SK-N-SH (cell line): ENCODE measurements around the gene ZSWIM8. TPM values are rescaled to one million over a fixed set of nuclear protein-coding genes. Genes with fewer than 3 reads are reported as not detected.

ENCODE experiments used
- CTCF ChIA-PET: fragments of 300-600, 350-600 bp; formaldehyde crosslinking; extraction: SDS; loops from one replicate; lab custom pipeline; 2021; lab: Yijun Ruan, JAX
- POLR2A ChIA-PET: fragments of 350-600 bp; sonication (Branson Sonifier 250); formaldehyde crosslinking; extraction: SDS; loops from one replicate; lab custom pipeline; 2020; ENCODE audit warnings: antibody characterized with exemption, inconsistent platforms; lab: Yijun Ruan, JAX
- DNase-seq: peaks from one replicate; pipeline ENCODE4 v3.0.0; 2012
- H2AFZ ChIP-seq: fragments of 200-600 bp; sonication (generic); 2 replicates; pipeline ENCODE4 v1.8.1; 2016; ENCODE audit warnings: antibody characterized with exemption, mild to moderate bottlenecking, low read depth
- H3F3A ChIP-seq: fragments of 200-600 bp; sonication (generic); replicated peaks from 2 replicates; pipeline ENCODE3; 2016; ENCODE audit warnings: antibody characterized with exemption, mild to moderate bottlenecking; ENCODE audit not compliant: insufficient read depth
- H3K27ac ChIP-seq, 2 experiments: fragments of 200-500 bp in 1 of 2; fragments of 200-600 bp in 1 of 2; sonication (Bioruptor generic) in 1 of 2; sonication (generic), shearing (Covaris generic) in 1 of 2; 2 replicates each; pipeline versions ENCODE4 v1.5.1 to v1.6.1; 2014 to 2016; ENCODE audit warnings: low read depth in 2 of 2, inconsistent platforms in 1 of 2, low read length in 1 of 2, mild to moderate bottlenecking in 1 of 2, mixed read lengths in 1 of 2
- H3K27me3 ChIP-seq: fragments of 200-600 bp; sonication (generic), shearing (Covaris generic); 2 replicates; pipeline ENCODE4 v1.6.1; 2016; ENCODE audit warnings: mixed run types; ENCODE audit not compliant: insufficient read depth
- H3K36me3 ChIP-seq, 2 experiments: fragments of 200-500 bp in 1 of 2; fragments of 200-600 bp in 1 of 2; sonication (Bioruptor generic) in 1 of 2; sonication (generic) in 1 of 2; replicated peaks in 1 of 2; 2 replicates each; pipeline versions ENCODE3 to v1.5.1; 2014 to 2016; ENCODE audit warnings: low read length in 1 of 2, mild to moderate bottlenecking in 1 of 2; ENCODE audit not compliant: insufficient read depth in 2 of 2, control insufficient read depth in 1 of 2
- H3K4me1 ChIP-seq, 2 experiments: fragments of 200-500 bp in 1 of 2; fragments of 200-600 bp in 1 of 2; sonication (Bioruptor generic) in 1 of 2; sonication (generic), shearing (Covaris generic) in 1 of 2; 2 replicates each; pipeline versions ENCODE4 v1.5.1 to v1.6.1; 2014 to 2016; ENCODE audit warnings: low read depth in 1 of 2, low read length in 1 of 2, mixed run types in 1 of 2; ENCODE audit not compliant: insufficient read depth in 2 of 2, control insufficient read depth in 1 of 2
- H3K4me2 ChIP-seq: fragments of 200-600 bp; sonication (generic), shearing (Covaris generic); 2 replicates; pipeline ENCODE4 v1.6.1; 2017; ENCODE audit warnings: mixed run types
- H3K4me3 ChIP-seq, 2 experiments: fragments of 200-500 bp in 1 of 2; fragments of 200-600 bp in 1 of 2; sonication (Bioruptor generic) in 1 of 2; sonication (generic), shearing (Covaris generic) in 1 of 2; 2 replicates each; pipeline versions ENCODE4 v1.5.1 to v1.8.1; 2014 to 2016; ENCODE audit warnings: low read depth in 2 of 2, inconsistent platforms in 1 of 2, low read length in 1 of 2, mild to moderate bottlenecking in 1 of 2, mixed read lengths in 1 of 2, moderate library complexity in 1 of 2
- H3K79me2 ChIP-seq: fragments of 200-600 bp; sonication (generic); 2 replicates; pipeline ENCODE4 v1.8.1; 2017; ENCODE audit warnings: mild to moderate bottlenecking; ENCODE audit not compliant: insufficient read depth
- H3K9ac ChIP-seq: fragments of 200-600 bp; sonication (generic); 2 replicates; pipeline ENCODE4 v1.6.1; 2017; ENCODE audit warnings: mixed run types
- H3K9me2 ChIP-seq: fragments of 200-600 bp; sonication (generic); 2 replicates; pipeline ENCODE4 v1.6.1; 2017; ENCODE audit warnings: mixed run types
- H3K9me3 ChIP-seq: fragments of 200-600 bp; sonication (generic); 2 replicates; pipeline ENCODE4 v1.6.1; 2017; ENCODE audit warnings: mixed run types, mild to moderate bottlenecking, moderate library complexity
- H4K20me1 ChIP-seq: fragments of 200-600 bp; sonication (generic); 2 replicates; pipeline ENCODE4 v1.6.1; 2017; ENCODE audit warnings: mild to moderate bottlenecking, mixed run types; ENCODE audit not compliant: insufficient read depth
- CHD2 ChIP-seq: fragments of 150-350 bp; IDR thresholded peaks from 2 replicates; pipeline ENCODE4 v1.6.1; 2018; ENCODE audit warnings: low read length; ENCODE audit not compliant: partially characterized antibody
- ELF1 ChIP-seq: IDR thresholded peaks from 2 replicates; pipeline ENCODE4 v1.4.0; 2012
- EP300 ChIP-seq, 2 experiments: IDR thresholded peaks; 2 replicates each; pipeline versions ENCODE4 v1.4.0 to v1.6.1; 2012; ENCODE audit warnings: borderline replicate concordance in 1 of 2, low read depth in 1 of 2, low read length in 1 of 2
- EZH2phosphoT487 ChIP-seq: fragments of 200-600 bp; sonication (generic); IDR thresholded peaks from 2 replicates; pipeline ENCODE4 v1.6.1; 2017; ENCODE audit warnings: low read depth, mixed run types, mild to moderate bottlenecking, antibody characterized with exemption, moderate library complexity, borderline replicate concordance
- FOXM1 ChIP-seq: IDR thresholded peaks from 2 replicates; pipeline ENCODE4 v1.4.0; 2012; ENCODE audit warnings: low read depth, mild to moderate bottlenecking
- GABPA ChIP-seq: IDR thresholded peaks from 2 replicates; pipeline ENCODE4 v1.4.0; 2012; ENCODE audit warnings: low read depth, mild to moderate bottlenecking
- JUND ChIP-seq: IDR thresholded peaks from 2 replicates; pipeline ENCODE4 v1.4.0; 2012
- MXI1 ChIP-seq: IDR thresholded peaks from 2 replicates; pipeline ENCODE4 v1.6.1; 2012; ENCODE audit warnings: mild to moderate bottlenecking, low read depth, low read length, improper control_type of control experiment
- NFIC ChIP-seq: IDR thresholded peaks from 2 replicates; pipeline ENCODE4 v1.4.0; 2012; ENCODE audit warnings: borderline replicate concordance
- NRF1 ChIP-seq: IDR thresholded peaks from 2 replicates; pipeline ENCODE4 v1.6.1; 2012; ENCODE audit warnings: low read depth, mild to moderate bottlenecking, low read length
- POLR2AphosphoS5 ChIP-seq: IDR thresholded peaks from 2 replicates; pipeline ENCODE4 v1.6.1; 2012; ENCODE audit warnings: low read depth, low read length
- REST ChIP-seq: IDR thresholded peaks from 2 replicates; pipeline ENCODE4 v1.6.1; 2012; ENCODE audit warnings: mild to moderate bottlenecking, low read depth, low read length, moderate library complexity
- RFX5 ChIP-seq: IDR thresholded peaks from 2 replicates; pipeline ENCODE4 v1.6.1; 2012; ENCODE audit warnings: mild to moderate bottlenecking, improper control_type of control experiment, low read length
- RXRA ChIP-seq: IDR thresholded peaks from 2 replicates; pipeline ENCODE4 v1.4.0; 2012; ENCODE audit warnings: low read depth, mild to moderate bottlenecking, borderline replicate concordance
- SIN3A ChIP-seq: IDR thresholded peaks from 2 replicates; pipeline ENCODE4 v1.6.1; 2012; ENCODE audit warnings: low read depth, mild to moderate bottlenecking, low read length, moderate library complexity, borderline replicate concordance
- USF1 ChIP-seq: IDR thresholded peaks from 2 replicates; pipeline ENCODE4 v1.4.0; 2012; ENCODE audit warnings: low read depth, borderline replicate concordance
- USF2 ChIP-seq: fragments of 150-350 bp; IDR thresholded peaks from 2 replicates; pipeline ENCODE4 v1.6.1; 2017; ENCODE audit warnings: antibody characterized with exemption, low read length, low read depth, borderline replicate concordance
- YY1 ChIP-seq: IDR thresholded peaks from 2 replicates; pipeline ENCODE4 v1.4.0; 2012; ENCODE audit warnings: low read depth, mild to moderate bottlenecking
- ZBTB33 ChIP-seq: IDR thresholded peaks from 2 replicates; pipeline ENCODE4 v1.4.0; 2012; ENCODE audit warnings: low read depth, borderline replicate concordance
- WGBS: methylation state at CpG from one replicate; pipeline ENCODE4 v1.1.6; 2017; ENCODE audit warnings: low lambda C conversion rate; 5-methylcytosine and 5-hydroxymethylcytosine counted together
- polyA plus RNA-seq, 3 experiments: library from polyadenylated mRNA; depleted of rRNA; stranded (reverse); fragments of >200 nt; gene quantifications; 2 replicates each; pipeline ENCODE4 v1.2.3, GENCODE V29; 2012

ZSWIM8 gene
- polyA plus RNA-seq, 1 of the 3 experiments (the other 2 are of a cell fraction), result 97.3 TPM

GRCh38 chr10:73817826-73818225 is 32.4 kb downstream of the ZSWIM8 start:
- H3K9ac ChIP-seq, result no peak overlapping the region
- H3K27me3 ChIP-seq, result no peaks in the 10 kb centered on the region
- DNase-seq, result no peak
- ChIA-PET CTCF (interaction anchor here (0.9 to 1.3 kb wide), 3 partner anchors 9 to 263 kb away, joined by 3 to 4 read pairs (median 4); no protein-coding TSS in a partner anchor), POLR2A (no interaction called here)
- no peak overlapping the region for H3K27ac ChIP-seq
- H3K9me3 ChIP-seq, result no peaks in the 10 kb centered on the region
- no peak for TF ChIP-seq GABPA
- no peak for TF ChIP-seq RFX5
- no peak for TF ChIP-seq JUND
- no peak for TF ChIP-seq MXI1
- no peak for TF ChIP-seq RXRA
- TF ChIP-seq ELF1, result no peak
- TF ChIP-seq SIN3A, result no peak
- TF ChIP-seq FOXM1, result no peak
- TF ChIP-seq USF2, result no peak
- no peak for TF ChIP-seq EZH2phosphoT487
- no peak for TF ChIP-seq CHD2
- H3K79me2 ChIP-seq, result no peaks in the 10 kb centered on the region
- H3K36me3 ChIP-seq, result peaks cover 10 to 37% of the 10 kb centered on the region in 2 experiments
- H3K4me2 ChIP-seq, result no peak overlapping the region
- no peak overlapping the region for H3K4me3 ChIP-seq
- H2AFZ ChIP-seq, result no peak overlapping the region
- H3K9me2 ChIP-seq, result no peaks in the 10 kb centered on the region
- peaks cover 0 to 5% of the 10 kb centered on the region in 2 experiments; a peak in 2 of 4 replicates for H3K4me1 ChIP-seq
- WGBS, result 98% methylated on average over 5 of the region's 5 CpGs
- no peaks in the 10 kb centered on the region for H4K20me1 ChIP-seq
- H3F3A ChIP-seq, result peaks cover 27% of the 10 kb centered on the region

- DNase-seq, result no peak
- Histone ChIP-seq H3K27ac (no peak overlapping the region), H3K9me2 (no peaks in the 10 kb centered on the region), H4K20me1 (no peaks in the 10 kb centered on the region), H3K9ac (no peak overlapping the region), H3K4me2 (no peak overlapping the region), H2AFZ (no peak overlapping the region), H3K9me3 (no peaks in the 10 kb centered on the region), H3K4me3 (no peak overlapping the region), H3K4me1 (peaks cover 0 to 5% of the 10 kb centered on the region in 2 experiments; a peak in 2 of 4 replicates), H3K36me3 (peaks cover 12 to 34% of the 10 kb centered on the region in 2 experiments), H3F3A (peaks cover 26% of the 10 kb centered on the region), H3K79me2 (no peaks in the 10 kb centered on the region), H3K27me3 (no peaks in the 10 kb centered on the region)
- CTCF ChIA-PET, result interaction anchor here (0.9 to 1.8 kb wide), 6 partner anchors 9 to 263 kb away, joined by 3 to 7 read pairs (median 4); no protein-coding TSS in a partner anchor
- POLR2A ChIA-PET, result no interaction called here
- 100% methylated on average over 9 of the region's 10 CpGs for WGBS
- TF ChIP-seq RFX5, result no peak
- no peak for TF ChIP-seq EP300 (IDR thresholded peaks at IDR 0.05; ENCODE audit: borderline replicate concordance in 1 of 2, low read depth in 1 of 2, low read length in 1 of 2)
- TF ChIP-seq CHD2, result no peak
- TF ChIP-seq ZBTB33, result no peak
- no peak for TF ChIP-seq REST
- TF ChIP-seq FOXM1, result no peak
- TF ChIP-seq POLR2AphosphoS5, result no peak
- no peak for TF ChIP-seq GABPA
- TF ChIP-seq YY1, result no peak
- TF ChIP-seq USF1, result no peak
- TF ChIP-seq MXI1, result no peak
- TF ChIP-seq NFIC, result no peak
- no peak for TF ChIP-seq NRF1
Observed at GRCh38 chr10:73818402-73818801, 33.0 kb downstream of the ZSWIM8 start.
